Skeletal muscle cell (primary cell): ENCODE results near the gene TGM1.
"Not testable (repeated sequence)": the region's sequence is repeated elsewhere in the genome, so short reads cannot be mapped to it uniquely, and the experiment has no call there.

Experiments used
- DNase-seq: peaks from one replicate; pipeline ENCODE4 v3.0.0-alpha.2; 2010; ENCODE audit warnings: low read depth
- H3K4me3 ChIP-seq: 2 replicates; pipeline ENCODE4 v1.5.1; 2011; ENCODE audit warnings: low read depth, mild to moderate bottlenecking, control low read depth, low read length, moderate library complexity

The TGM1 gene

DNA sequence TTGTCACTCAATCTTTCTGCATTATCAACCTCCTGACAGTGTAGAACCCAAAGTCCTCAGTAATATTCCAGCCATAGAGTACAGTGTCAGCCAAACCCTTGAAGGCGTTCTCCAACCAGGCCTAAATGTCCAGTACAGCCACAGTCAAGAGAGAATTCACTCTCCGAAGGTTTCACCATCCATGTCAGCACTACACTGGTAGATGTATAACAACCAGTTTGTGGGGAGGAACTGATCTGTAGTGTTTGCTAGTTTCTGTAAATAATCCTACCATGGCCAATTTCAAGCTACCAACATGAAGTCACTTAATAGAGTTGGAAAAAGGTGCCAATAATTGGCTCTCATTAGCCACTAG is 46.7 kb downstream of the TGM1 start:
- DNase-seq: no peak
- peak overlapping the region; percentile 77 for H3K4me3 ChIP-seq

DNA sequence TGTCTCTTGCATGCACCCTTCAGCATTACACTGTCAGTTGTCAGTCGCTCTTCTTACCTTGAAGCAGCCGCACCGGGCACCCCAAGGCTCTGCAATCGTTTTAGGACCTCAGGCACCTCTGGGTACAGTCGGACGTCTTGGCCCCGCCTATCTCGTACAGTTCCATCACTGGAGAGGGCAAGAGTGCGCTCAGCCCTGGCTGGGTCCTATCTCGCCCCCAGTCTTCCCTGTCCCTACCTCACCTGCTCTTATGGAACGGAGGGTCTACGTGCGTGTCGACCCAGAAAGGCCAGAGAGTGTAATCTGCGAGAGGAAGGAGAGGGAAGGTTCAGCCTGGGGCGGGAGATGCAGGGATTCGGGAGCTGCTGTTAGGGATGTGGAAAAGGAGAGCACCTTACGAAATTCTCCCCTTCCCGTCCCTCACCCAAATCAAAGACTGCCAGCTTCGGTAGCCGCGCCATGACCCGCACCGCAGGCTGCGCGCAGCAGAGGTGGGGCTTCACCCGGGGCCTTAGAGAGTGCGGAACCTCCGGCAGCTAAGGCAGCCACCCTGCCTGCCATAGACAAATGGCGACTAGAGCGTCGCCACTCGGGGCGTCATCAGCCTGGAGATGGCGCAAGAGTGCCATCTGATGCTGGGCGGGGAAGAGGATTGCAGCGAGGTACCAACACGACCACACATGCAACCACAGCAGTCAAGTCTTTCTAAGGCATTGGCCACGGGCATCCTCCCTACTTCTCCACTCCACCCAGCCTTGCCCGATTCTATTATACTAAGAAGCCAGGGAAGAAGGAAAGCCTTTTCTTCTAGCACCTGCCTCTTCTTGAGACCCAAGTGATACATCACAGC is 47.3 kb downstream of the TGM1 start, which contains the start of gene MDP1:
Gene MDP1 (minus strand): TSS at position 572 of the 850 bp plus-strand sequence. CDS start 111 bp downstream, at position 461.
- H3K4me3 ChIP-seq: peak within 1 kb of the TSS; percentile 77
- DNase-seq: peak; percentile 54

DNA sequence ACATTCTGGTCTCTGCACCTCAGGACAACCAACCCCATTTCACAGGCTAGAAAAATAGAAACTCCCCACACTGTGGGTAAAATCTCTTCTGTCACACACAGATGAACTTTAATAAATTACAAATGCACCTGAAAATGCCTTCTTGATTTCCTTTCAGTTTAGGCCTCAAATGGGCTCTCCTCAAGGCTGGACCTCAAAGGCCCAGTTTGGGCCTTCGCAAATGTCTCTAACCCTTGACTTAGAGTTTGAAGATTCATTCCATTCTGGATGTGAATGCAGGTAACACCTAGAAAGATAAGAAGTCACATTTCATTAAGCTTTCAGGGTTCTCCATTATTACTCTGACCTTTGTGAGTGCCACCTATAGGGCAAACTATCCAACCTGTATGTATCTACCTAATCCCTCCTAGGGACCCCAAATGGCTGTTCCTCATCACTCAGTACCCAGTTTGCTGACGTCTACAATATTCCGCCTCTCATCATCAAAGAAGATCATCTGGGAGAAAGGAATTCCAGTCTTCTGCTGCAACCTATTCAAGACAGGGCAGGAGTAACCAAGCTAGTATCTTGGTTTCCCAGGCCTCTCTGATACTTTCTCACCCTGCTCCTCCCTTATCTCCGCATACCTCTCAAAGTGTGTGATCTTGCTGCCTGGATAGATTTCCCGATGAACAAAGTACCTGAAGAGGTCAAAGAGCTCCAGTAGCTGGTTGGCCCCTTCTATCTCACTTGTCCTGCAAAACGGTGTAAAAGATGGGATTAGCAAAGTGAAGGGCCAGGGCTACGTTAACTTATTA is 48.9 kb downstream of the TGM1 start:
- no peak for DNase-seq
- H3K4me3 ChIP-seq: peak overlapping the region; percentile 71

- peak within 1 kb of the TSS; percentile 71 for H3K4me3 ChIP-seq
- peak; percentile 97 for DNase-seq
Observed at GRCh38 chr14:24212924-24213865, 49.8 kb downstream of the TGM1 start, which contains the start of gene CHMP4A. Gene CHMP4A, minus strand, starts transcription at chr14:24213488. Its CDS starts 49 bp downstream, at chr14:24213439.

DNA sequence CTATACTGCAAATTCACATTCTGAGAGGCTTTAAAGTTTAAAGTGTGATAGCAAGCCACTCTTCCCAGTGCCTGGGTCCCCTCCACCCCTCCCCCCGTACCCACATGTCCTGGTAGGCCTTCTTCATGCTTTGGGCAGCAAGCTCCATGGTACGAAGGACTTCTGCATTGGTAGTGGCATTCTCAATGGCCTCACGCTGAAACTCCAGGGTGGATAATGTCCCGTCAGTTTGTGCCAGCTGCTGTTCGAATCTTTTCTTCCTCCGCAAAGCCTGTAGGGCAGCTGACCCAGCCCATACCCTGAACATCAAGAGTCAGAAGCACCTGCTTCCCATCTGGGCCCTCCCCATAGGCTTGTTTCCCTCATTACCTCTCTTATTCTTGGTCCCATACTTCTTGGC is 51.7 kb downstream of the TGM1 start:
- no peak overlapping the region for H3K4me3 ChIP-seq
- no peak for DNase-seq

- DNase-seq: no peak
- H3K4me3 ChIP-seq: no peak overlapping the region
Observed at GRCh38 chr14:24207625-24208024, 55.4 kb downstream of the TGM1 start.

GRCh38 chr14:24207104-24207551 is 55.8 kb downstream of the TGM1 start:
- no peak overlapping the region for H3K4me3 ChIP-seq
- DNase-seq: no peak

DNA sequence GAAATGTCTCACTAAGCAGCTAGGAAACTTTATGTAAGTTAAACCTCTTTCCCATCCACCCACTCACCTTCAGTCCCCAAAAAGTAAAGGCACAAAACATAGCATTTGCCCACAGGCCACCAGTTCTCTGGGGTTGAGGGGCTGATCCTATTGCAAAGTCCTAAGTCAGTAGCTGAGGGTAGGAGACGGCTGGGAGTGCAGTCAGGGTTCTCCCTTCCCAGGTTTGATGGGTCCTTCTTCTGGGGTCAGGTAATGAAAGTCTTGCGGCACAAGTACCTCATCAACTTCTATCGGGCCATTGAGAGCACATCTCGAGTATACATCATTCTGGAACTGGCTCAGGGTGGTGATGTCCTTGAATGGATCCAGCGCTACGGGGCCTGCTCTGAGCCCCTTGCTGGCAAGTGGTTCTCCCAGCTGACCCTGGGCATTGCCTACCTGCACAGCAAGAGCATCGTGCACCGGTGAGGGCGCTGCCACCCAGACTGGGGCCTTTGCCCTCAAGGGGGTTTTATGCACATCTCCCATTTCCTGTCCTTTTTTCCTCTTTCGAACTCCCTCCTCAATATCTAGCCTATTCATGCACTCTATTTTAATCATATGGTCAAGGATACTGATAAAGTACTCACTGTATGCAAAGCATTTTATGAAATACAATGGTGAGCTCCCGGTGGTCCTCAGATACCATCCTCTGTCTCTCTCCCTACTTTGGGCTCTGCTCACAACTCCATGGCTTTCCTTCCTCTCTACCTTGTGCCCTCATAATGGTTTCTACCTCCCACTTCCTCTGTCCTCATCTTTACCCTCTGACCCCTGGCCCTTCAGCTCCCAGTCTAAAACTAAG is 56.5 kb downstream of the TGM1 start:
- H3K4me3 ChIP-seq: no peak overlapping the region
- DNase-seq: no peak

GRCh38 chr14:24204163-24205146 is 58.5 kb downstream of the TGM1 start:
- DNase-seq: no peak
- H3K4me3 ChIP-seq: no peak overlapping the region

DNA sequence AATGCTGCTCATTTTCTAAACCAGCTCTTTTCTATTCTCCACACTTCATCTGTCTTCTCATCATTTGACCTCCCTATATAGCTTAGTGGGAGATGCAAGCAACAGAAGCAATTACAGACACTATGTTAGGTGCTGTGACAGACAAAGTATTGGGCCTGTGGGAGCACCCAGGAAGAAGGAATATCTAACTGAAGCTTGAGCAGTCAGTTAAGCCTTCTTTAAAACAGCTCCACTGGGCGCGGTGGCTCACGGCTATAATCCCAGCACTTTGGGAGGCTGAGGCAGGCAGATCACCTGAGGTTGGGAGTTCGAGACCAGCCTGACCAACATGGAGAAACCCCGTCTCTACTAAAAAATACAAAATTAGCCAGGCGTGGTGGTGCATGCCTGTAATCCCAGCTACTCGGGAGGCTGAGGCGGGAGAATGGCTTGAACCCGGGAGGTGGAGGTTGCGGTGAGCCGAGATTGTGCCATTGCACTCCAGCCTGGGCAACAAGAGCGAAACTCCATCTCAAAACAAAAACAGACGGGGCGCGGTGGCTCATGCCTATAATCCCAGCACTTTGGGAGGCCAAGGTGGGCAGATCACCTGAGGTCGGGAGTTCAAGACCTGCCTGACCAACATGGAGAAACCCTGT is 59.6 kb downstream of the TGM1 start:
- H3K4me3 ChIP-seq, DNase-seq: not testable (repeated sequence)

GRCh38 chr14:24202538-24202937 is 60.4 kb downstream of the TGM1 start:
- not testable (repeated sequence) for H3K4me3 ChIP-seq

More at GRCh38 chr14:24202538-24202937, 60.4 kb downstream of the TGM1 start:
- DNase-seq: not testable (repeated sequence)
